ENCODE data around the gene ICOSLG.
"Not testable (repeated sequence)": the region's sequence is repeated elsewhere in the genome, so short reads cannot be mapped to it uniquely, and the experiment has no call there.

The ICOSLG gene, protein sequence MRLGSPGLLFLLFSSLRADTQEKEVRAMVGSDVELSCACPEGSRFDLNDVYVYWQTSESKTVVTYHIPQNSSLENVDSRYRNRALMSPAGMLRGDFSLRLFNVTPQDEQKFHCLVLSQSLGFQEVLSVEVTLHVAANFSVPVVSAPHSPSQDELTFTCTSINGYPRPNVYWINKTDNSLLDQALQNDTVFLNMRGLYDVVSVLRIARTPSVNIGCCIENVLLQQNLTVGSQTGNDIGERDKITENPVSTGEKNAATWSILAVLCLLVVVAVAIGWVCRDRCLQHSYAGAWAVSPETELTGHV

DNA sequence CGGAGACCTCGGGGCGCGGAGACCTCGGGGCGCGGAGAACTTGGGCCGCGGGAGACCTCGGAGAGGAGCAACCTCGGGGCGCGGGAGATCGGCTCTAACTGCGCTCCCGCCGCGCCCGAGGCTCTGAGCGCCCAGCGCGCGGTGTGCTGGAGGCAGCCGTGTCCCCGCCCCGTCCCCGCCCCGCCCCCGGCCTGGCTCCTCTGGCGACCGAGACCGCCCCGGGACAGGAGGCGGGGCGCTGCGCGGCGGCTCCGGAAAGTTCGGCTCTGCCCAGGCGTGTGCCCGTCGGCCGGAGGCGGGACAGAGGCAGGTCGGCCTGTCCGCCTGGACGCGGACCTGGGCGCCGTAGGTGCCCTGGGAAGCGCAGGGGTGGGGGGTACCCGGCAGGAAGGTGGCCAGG is at the start of gene ICOSLG:
Gene ICOSLG, minus strand, starts transcription at position 102 of the 400 bp plus-strand sequence. CDS start 126 bp downstream, outside the sequence.
- H3K4me3 ChIP-seq (ENCODE audit: low read length); DNase-seq (ENCODE audit: low read depth): not testable (repeated sequence)

DNA sequence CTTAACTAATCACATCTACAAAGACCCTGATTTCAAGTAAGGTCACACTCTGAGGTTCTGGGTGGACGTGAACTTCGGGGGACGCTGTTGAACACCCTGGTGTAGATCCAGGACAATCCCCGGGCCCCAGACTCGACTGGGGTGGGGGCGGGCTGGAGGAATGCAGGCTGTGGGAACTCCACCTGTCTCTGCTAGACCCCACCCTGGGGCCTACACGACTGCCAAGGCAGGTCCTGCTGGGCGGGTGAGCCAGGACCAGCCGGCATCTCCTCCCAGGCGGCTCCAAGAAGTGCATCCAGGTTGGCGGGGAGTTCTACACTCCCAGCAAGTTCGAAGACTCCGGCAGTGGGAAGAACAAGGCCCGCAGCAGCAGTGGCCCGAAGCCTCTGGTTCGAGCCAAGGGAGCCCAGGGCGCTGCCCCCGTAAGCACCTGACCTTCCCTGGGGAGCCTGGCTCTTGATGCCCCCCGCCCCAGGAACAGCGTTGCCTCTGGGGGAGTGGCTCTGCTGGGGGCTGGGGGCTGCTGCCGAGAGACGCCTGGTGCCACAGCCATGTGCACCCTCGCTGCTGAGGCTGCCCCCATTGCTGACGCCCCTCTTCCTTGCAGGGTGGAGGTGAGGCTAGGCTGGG is 48.8 kb upstream of the ICOSLG start:
- TF ChIP-seq, protein P1, sequence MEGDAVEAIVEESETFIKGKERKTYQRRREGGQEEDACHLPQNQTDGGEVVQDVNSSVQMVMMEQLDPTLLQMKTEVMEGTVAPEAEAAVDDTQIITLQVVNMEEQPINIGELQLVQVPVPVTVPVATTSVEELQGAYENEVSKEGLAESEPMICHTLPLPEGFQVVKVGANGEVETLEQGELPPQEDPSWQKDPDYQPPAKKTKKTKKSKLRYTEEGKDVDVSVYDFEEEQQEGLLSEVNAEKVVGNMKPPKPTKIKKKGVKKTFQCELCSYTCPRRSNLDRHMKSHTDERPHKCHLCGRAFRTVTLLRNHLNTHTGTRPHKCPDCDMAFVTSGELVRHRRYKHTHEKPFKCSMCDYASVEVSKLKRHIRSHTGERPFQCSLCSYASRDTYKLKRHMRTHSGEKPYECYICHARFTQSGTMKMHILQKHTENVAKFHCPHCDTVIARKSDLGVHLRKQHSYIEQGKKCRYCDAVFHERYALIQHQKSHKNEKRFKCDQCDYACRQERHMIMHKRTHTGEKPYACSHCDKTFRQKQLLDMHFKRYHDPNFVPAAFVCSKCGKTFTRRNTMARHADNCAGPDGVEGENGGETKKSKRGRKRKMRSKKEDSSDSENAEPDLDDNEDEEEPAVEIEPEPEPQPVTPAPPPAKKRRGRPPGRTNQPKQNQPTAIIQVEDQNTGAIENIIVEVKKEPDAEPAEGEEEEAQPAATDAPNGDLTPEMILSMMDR (IDR thresholded peaks at IDR 0.05; ENCODE audit: insufficient read depth, low read depth, low read length, missing control alignments) = no peak
- no peak for DNase-seq (ENCODE audit: low read depth)
- H3K4me3 ChIP-seq (ENCODE audit: low read length) = no peak overlapping the region

DNA sequence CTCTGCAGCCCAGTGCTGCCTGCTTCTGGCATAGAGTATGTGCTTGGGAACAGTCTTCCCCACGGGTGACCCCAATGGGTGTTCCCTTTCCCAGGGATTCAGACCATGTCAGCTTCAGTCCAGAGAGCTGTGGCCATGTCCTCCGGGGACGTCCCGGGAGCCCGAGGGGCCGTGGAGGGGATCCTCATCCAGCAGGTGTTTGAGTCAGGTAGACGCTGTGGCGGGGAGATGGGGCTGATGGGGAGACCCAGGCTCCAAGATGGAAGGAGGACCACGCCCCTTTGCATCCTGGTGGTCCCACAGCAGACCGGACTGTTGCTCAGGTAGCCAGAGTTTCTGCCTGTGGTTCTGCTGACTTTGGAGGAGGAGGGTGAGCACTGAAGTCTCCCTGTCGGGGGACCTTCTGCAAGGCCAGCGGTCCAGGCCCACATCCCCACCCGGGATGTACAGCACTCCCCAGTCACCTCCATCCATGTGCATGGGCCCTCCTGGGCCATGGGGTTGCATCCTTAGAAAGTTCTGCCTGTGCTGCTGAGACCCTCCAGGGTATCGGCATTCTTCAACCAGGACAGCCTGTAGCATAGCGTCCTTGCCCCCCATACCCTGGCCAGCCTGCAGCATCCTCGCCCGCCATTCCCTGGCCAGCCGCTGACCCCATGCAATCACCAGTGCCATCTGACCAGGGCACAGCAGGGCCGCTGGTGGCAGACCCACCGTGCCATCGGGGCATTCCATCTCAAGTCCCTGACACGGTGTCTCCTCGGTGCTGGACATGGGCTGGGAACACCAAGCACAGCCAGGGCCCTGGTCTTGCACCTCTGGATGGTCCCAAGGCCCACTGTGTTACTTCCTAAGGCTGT is 47.7 kb upstream of the ICOSLG start:
- H3K4me3 ChIP-seq (ENCODE audit: low read length) = no peak overlapping the region
- no peak for DNase-seq (ENCODE audit: low read depth)
- TF ChIP-seq, protein P1 (IDR thresholded peaks at IDR 0.05; ENCODE audit: insufficient read depth, low read depth, low read length, missing control alignments) = no peak

DNA sequence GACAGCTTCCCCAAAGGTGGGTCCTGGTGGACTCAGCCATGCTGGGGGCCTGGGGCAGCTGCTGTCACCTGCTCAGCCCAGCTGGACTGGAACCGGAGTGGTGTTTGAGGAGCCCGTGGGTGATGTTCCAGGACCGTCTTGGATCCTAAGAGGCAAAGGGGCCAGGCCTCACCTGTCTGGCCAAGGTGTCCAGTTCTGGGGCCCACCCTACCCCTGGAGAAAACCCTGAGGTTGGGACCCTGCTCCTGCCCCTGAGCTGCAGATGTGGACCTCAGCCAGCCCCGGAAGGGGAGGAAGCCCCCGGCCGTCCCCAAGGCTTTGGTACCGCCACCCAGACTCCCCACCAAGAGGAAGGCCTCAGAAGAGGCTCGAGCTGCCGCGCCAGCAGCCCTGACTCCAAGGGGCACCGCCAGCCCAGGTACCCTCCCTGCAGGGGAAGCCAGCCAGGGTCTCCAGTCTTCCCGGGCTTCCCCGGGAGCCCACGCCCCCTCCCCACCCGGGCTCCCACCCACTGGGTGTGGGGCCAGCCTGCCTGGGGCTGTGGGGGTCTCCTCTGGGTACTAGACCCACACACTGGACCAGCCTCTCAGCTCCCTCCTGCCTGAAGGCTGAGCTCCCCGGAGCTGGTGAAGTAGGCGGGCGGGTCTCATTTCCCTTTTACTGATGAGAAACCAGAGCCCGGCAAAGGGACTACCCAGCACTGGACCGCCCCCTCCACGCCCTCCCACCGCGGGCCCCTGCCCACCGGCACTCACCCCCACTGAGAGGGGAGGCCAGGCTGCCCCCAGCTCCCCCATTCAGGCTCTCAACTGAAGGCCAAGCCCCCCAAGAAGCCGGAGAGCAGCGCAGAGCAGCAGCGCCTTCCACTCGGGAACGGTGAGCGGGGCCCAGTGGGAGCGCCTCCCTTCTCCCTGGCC is 46.2 kb upstream of the ICOSLG start:
- DNase-seq (ENCODE audit: low read depth) = no peak
- no peak overlapping the region for H3K4me3 ChIP-seq (ENCODE audit: low read length)
- TF ChIP-seq, protein P1 (IDR thresholded peaks at IDR 0.05; ENCODE audit: insufficient read depth, low read depth, low read length, missing control alignments) = no peak

DNA sequence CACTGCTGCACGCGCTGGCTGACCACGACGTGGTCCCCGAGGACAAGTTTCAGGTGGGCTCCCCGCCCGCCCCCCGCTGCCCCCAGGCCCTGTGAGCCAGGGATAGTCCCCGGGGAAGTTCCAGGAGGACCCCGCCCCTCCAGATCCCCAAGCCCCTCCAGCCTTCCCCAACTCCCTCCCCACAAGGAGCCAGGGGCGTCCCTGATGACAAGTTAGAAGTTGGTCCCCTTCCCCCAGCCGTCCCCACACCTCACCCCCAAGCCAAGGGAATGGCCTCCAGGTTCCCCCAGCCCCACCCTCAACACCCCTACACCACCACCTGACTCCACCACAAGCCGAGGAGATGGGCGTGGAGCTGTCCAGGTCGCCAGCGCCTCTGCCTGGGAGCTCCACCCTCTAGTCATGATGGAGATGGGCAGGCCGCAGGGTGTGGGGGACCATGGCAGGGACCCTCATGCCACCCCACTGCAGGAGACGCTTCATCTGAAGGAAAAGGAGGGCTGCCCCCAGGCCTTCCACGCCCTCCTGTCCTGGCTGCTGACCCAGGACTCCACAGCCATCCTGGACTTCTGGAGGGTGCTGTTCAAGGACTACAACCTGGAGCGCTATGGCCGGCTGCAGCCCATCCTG is 45.5 kb upstream of the ICOSLG start:
- DNase-seq (ENCODE audit: low read depth) = no peak
- TF ChIP-seq, protein P1 (IDR thresholded peaks at IDR 0.05; ENCODE audit: insufficient read depth, low read depth, low read length, missing control alignments) = no peak
- H3K4me3 ChIP-seq (ENCODE audit: low read length) = no peak overlapping the region

DNA sequence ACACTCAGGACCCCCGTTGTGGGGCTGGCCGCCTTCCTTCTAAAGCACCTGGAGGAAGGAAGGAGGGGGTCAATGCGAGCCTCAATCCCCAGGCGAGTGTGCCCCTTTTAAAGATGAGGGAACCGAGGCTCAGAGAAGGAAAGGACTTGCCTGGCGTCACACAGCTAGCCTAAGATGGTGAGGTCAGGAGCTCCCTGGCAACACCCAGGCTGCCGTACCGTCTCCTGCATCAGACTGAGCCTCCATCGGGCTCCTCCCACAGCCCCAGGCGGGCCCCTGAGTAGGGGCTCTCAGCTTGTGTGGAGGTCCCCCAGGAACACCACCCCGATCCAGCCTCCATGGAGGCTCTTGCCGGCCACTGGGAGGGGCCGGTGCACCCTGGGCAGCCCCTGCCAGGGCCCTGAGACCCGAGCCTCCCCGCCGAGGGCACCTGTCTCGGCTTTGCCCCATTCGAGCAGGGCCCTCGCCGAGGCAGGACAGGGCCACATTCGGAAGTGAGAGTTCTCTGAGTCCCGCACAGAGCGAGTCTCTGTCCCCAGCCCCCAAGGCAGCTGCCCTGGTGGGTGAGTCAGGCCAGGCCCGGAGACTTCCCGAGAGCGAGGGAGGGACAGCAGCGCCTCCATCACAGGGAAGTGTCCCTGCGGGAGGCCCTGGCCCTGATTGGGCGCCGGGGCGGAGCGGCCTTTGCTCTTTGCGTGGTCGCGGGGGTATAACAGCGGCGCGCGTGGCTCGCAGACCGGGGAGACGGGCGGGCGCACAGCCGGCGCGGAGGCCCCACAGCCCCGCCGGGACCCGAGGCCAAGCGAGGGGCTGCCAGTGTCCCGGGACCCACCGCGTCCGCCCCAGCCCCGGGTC is 44.6 kb upstream of the ICOSLG start, which contains the start of gene AIRE:
Gene AIRE, plus strand, starts transcription at position 739 of the 855 bp plus-strand sequence. CDS start 131 bp downstream, outside the sequence.
- H3K4me3 ChIP-seq (ENCODE audit: low read length) = no peak within 1 kb of the TSS
- TF ChIP-seq, protein P1 (IDR thresholded peaks at IDR 0.05; ENCODE audit: insufficient read depth, low read depth, low read length, missing control alignments) = no peak
- DNase-seq (ENCODE audit: low read depth) = no peak

All from epithelial cell of esophagus (primary cell).